Suprapubic skin (tissue), 4 donors: ENCODE results near the gene NINJ1. TPM values are rescaled to one million over a fixed set of nuclear protein-coding genes. Genes with fewer than 3 reads are reported as not detected.

Experiments
- DNase-seq, 2 donors: peaks; one replicate each; pipeline ENCODE4 v3.0.0-alpha.2; 2019; ENCODE audit warnings: low spot score in 2 of 2
- H3K27ac ChIP-seq: fragments of 200-600 bp; sonication (generic); one replicate; pipeline ENCODE4 v1.5.1; 2019
- H3K27me3 ChIP-seq: fragments of 200-600 bp; sonication (generic); one replicate; pipeline ENCODE4 v1.5.1; 2019
- H3K36me3 ChIP-seq: fragments of 200-600 bp; sonication (generic); one replicate; pipeline ENCODE4 v1.5.1; 2019
- H3K4me1 ChIP-seq: fragments of 200-600 bp; sonication (generic); one replicate; pipeline ENCODE4 v1.5.1; 2019
- H3K4me3 ChIP-seq: fragments of 200-600 bp; sonication (generic); one replicate; pipeline ENCODE4 v1.5.1; 2019; ENCODE audit warnings: mild to moderate bottlenecking
- H3K9me3 ChIP-seq: fragments of 200-600 bp; sonication (generic); one replicate; pipeline ENCODE4 v1.5.1; 2019
- CTCF ChIP-seq, 2 donors: fragments of 200-600 bp in 1 of 2; fragments of 450-650 bp in 1 of 2; sonication (generic) in 1 of 2; IDR thresholded peaks; one replicate each; pipeline ENCODE4 v1.5.1; 2016 to 2019; ENCODE audit warnings: antibody characterized with exemption in 2 of 2, mild to moderate bottlenecking in 1 of 2, moderate library complexity in 1 of 2
- EP300 ChIP-seq: sonication (generic); formaldehyde crosslinking; IDR thresholded peaks from one replicate; pipeline ENCODE4 v1.6.1; 2017; ENCODE audit warnings: antibody characterized with exemption
- POLR2A ChIP-seq, 2 donors: fragments of 450-650 bp; IDR thresholded peaks; one replicate each; pipeline ENCODE4 v1.6.1; 2017; ENCODE audit warnings: antibody characterized with exemption in 2 of 2, mild to moderate bottlenecking in 2 of 2, moderate library complexity in 2 of 2
- POLR2AphosphoS5 ChIP-seq, 3 donors: sonication (generic); formaldehyde crosslinking; IDR thresholded peaks; one replicate each; pipeline ENCODE4 v1.6.1; 2017; ENCODE audit warnings: antibody characterized with exemption in 3 of 3
- WGBS: methylation state at CpG from one replicate; pipeline ENCODE4 v1.1.5; 2018; 5-methylcytosine and 5-hydroxymethylcytosine counted together
- total RNA-seq, 4 donors: library from RNA; depleted of rRNA; stranded (reverse); fragments of >200 nt; gene quantifications; one replicate each; pipeline ENCODE4 v1.1.0, GENCODE V29; 2016

The NINJ1 gene
- total RNA-seq, 4 donors from 2014 or later, result 88.3 to 158 (median 113) TPM

GRCh38 chr9:93172666-93173364 is 38.8 kb upstream of the NINJ1 start:
- H3K36me3 ChIP-seq, result no peaks in the 10 kb centered on the region
- no peaks in the 10 kb centered on the region for H3K4me1 ChIP-seq
- H3K9me3 ChIP-seq, result no peaks in the 10 kb centered on the region
- DNase-seq, result no peak
- H3K4me3 ChIP-seq, result no peak overlapping the region
- H3K27ac ChIP-seq, result no peak overlapping the region
- no peak for TF ChIP-seq CTCF (IDR thresholded peaks at IDR 0.05)
- no peak for TF ChIP-seq EP300
- TF ChIP-seq POLR2AphosphoS5 (IDR thresholded peaks at IDR 0.05), result no peak
- no peak for TF ChIP-seq POLR2A (IDR thresholded peaks at IDR 0.05)
- H3K27me3 ChIP-seq, result no peaks in the 10 kb centered on the region
- 82% methylated on average over 18 of the region's 20 CpGs for WGBS

GRCh38 chr9:93171261-93171990 is 37.4 kb upstream of the NINJ1 start:
- Histone ChIP-seq H3K27me3 (no peaks in the 10 kb centered on the region), H3K27ac (no peak overlapping the region), H3K4me1 (no peaks in the 10 kb centered on the region), H3K36me3 (no peaks in the 10 kb centered on the region), H3K4me3 (no peak overlapping the region), H3K9me3 (no peaks in the 10 kb centered on the region)
- no peak for DNase-seq
- WGBS, result 90% methylated on average over 7 of the region's 8 CpGs
- TF ChIP-seq POLR2A (IDR thresholded peaks at IDR 0.05), result no peak
- no peak for TF ChIP-seq EP300
- TF ChIP-seq CTCF (IDR thresholded peaks at IDR 0.05), result no peak
- no peak for TF ChIP-seq POLR2AphosphoS5 (IDR thresholded peaks at IDR 0.05)

- H3K4me1 ChIP-seq, result no peaks in the 10 kb centered on the region
- H3K36me3 ChIP-seq, result no peaks in the 10 kb centered on the region
- H3K27ac ChIP-seq, result no peak overlapping the region
- H3K27me3 ChIP-seq, result no peaks in the 10 kb centered on the region
- 79% methylated on average over 7 of the region's 8 CpGs for WGBS
- no peak overlapping the region for H3K4me3 ChIP-seq
- no peaks in the 10 kb centered on the region for H3K9me3 ChIP-seq
- no peak for DNase-seq
- TF ChIP-seq EP300 (no peak), POLR2A (IDR thresholded peaks at IDR 0.05) (no peak), POLR2AphosphoS5 (IDR thresholded peaks at IDR 0.05) (no peak), CTCF (IDR thresholded peaks at IDR 0.05) (no peak)
Observed at GRCh38 chr9:93170571-93170970, 36.5 kb upstream of the NINJ1 start.

- no peaks in the 10 kb centered on the region for H3K9me3 ChIP-seq
- no peak for TF ChIP-seq POLR2A (IDR thresholded peaks at IDR 0.05)
- no peak for TF ChIP-seq POLR2AphosphoS5 (IDR thresholded peaks at IDR 0.05)
- TF ChIP-seq CTCF (IDR thresholded peaks at IDR 0.05), result no peak
- no peak for TF ChIP-seq EP300
- H3K4me3 ChIP-seq, result no peak overlapping the region
- H3K27ac ChIP-seq, result no peak overlapping the region
- no peaks in the 10 kb centered on the region for H3K36me3 ChIP-seq
- H3K4me1 ChIP-seq, result no peaks in the 10 kb centered on the region
- H3K27me3 ChIP-seq, result no peaks in the 10 kb centered on the region
- 100% methylated on average over 1 of the region's 1 CpG for WGBS
- DNase-seq, result no peak
Observed at GRCh38 chr9:93169444-93169843, 35.4 kb upstream of the NINJ1 start.

GRCh38 chr9:93168581-93168980 is 34.5 kb upstream of the NINJ1 start:
- no peaks in the 10 kb centered on the region for H3K36me3 ChIP-seq
- H3K27ac ChIP-seq, result no peak overlapping the region
- H3K27me3 ChIP-seq, result no peaks in the 10 kb centered on the region
- DNase-seq, result no peak
- WGBS, result 93% methylated on average over 5 of the region's 5 CpGs
- no peaks in the 10 kb centered on the region for H3K9me3 ChIP-seq
- no peaks in the 10 kb centered on the region for H3K4me1 ChIP-seq
- no peak overlapping the region for H3K4me3 ChIP-seq
- TF ChIP-seq POLR2AphosphoS5 (IDR thresholded peaks at IDR 0.05) (no peak), EP300 (no peak), POLR2A (IDR thresholded peaks at IDR 0.05) (no peak), CTCF (IDR thresholded peaks at IDR 0.05) (no peak)
